Gastroesophageal sphincter (tissue), 4 donors: ENCODE results near the gene NAALADL2. TPM values are rescaled to one million over a fixed set of nuclear protein-coding genes. Genes with fewer than 3 reads are reported as not detected.

Source experiments
- ATAC-seq: fragments of 150-250 bp; one replicate; pipeline ENCODE4 v1.9.1; 2016; ENCODE audit warnings: mild to moderate bottlenecking, moderate library complexity
- H3K27ac ChIP-seq, 4 donors: fragments of 200-600 bp; sonication (generic) in 3 of 4; 1 replicate in 3 of 4; 2 replicates in 1 of 4; pipeline ENCODE4 v1.5.1; 2016 to 2019
- H3K27me3 ChIP-seq: fragments of 200-600 bp; sonication (generic); one replicate; pipeline ENCODE4 v1.5.1; 2019
- H3K36me3 ChIP-seq, 2 donors: fragments of 200-600 bp; sonication (generic); one replicate each; pipeline ENCODE4 v1.5.1; 2019; ENCODE audit warnings: control low read depth in 1 of 2
- H3K4me1 ChIP-seq, 3 donors: fragments of 200-600 bp; sonication (generic); 1 replicate in 2 of 3; 2 replicates in 1 of 3; pipeline ENCODE4 v1.5.1; 2016 to 2019; ENCODE audit warnings: control low read depth in 2 of 3
- H3K4me3 ChIP-seq, 2 donors: fragments of 200-600 bp; sonication (generic); one replicate each; pipeline ENCODE4 v1.5.1; 2019; ENCODE audit warnings: mild to moderate bottlenecking in 1 of 2, moderate library complexity in 1 of 2
- H3K9me3 ChIP-seq, 3 donors: fragments of 200-600 bp; sonication (generic); one replicate each; pipeline ENCODE4 v1.5.1; 2017 to 2019; ENCODE audit warnings: control low read depth in 2 of 3
- EP300 ChIP-seq: sonication (generic); formaldehyde crosslinking; IDR thresholded peaks from one replicate; pipeline ENCODE4 v1.6.1; 2017; ENCODE audit warnings: antibody characterized with exemption, mild to moderate bottlenecking
- POLR2A ChIP-seq, 2 donors: fragments of 450-650 bp; IDR thresholded peaks; one replicate each; pipeline ENCODE4 v1.6.1; 2017; ENCODE audit warnings: antibody characterized with exemption in 2 of 2, mild to moderate bottlenecking in 2 of 2, moderate library complexity in 1 of 2
- POLR2AphosphoS5 ChIP-seq: sonication (generic); formaldehyde crosslinking; IDR thresholded peaks from one replicate; pipeline ENCODE4 v1.6.1; 2017; ENCODE audit warnings: antibody characterized with exemption
- WGBS, 2 donors: methylation state at CpG; one replicate each; pipeline ENCODE4 v1.1.5; 2018; ENCODE audit warnings: low coverage in 1 of 2; 5-methylcytosine and 5-hydroxymethylcytosine counted together
- total RNA-seq, 4 donors: library from RNA; depleted of rRNA; stranded (reverse); fragments of >200 nt; gene quantifications; one replicate each; pipeline ENCODE4 v1.1.0, GENCODE V29; 2016
- TF ChIP-seq, protein P1 (sequence below), 4 experiments: fragments of 200-600 bp in 2 of 4; fragments of 450-650 bp in 2 of 4; sonication (generic) in 1 of 4; IDR thresholded peaks; one replicate each; pipeline ENCODE4 v1.5.1; 2017 to 2019; ENCODE audit warnings: antibody characterized with exemption in 4 of 4, mild to moderate bottlenecking in 2 of 4, moderate library complexity in 2 of 4

Gene NAALADL2
- total RNA-seq, 4 donors from 2014 or later = 3.1 to 7.4 (median 6.2) TPM

DNA sequence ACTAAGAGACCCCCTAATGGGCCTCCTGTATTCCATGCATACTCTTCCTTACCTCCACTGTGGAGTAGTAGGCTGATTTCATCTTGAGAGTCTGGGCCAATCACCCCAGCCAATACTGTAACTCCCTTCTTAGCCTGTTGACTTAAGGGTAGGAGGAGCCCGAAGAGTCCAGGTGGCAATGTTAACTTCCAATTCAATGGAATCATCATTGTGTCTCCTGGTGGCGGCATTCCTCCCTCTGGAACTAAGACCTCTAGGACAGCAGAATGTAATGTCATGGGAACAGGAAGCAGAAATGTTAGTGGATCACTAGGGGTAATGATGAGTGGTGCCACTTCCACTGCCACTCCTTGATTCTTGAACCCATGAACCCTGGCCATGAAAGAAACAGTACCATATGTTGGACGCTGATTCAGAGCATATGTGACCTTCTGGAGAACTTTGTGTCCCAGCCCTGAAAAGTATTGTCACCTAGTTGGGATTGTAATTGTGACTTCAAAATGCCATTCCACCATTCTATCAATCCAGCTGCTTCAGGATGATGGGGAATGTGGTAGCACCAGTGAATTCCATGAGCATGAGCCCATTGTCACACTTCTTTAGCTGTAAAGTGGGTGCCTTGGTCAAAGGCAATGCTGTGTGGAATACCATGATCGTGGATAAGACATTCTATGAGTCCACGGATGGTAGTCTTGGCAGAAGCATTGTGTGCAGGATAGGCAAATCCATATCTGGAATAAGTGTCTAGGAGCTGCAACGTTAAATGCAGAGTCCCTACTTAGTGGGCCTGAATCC, 24.9 kb downstream of the NAALADL2 start:
- no peaks in the 10 kb centered on the region for H3K4me1 ChIP-seq
- no peaks in the 10 kb centered on the region for H3K36me3 ChIP-seq
- H3K9me3 ChIP-seq = no peaks in the 10 kb centered on the region
- no peak for ATAC-seq
- no peaks in the 10 kb centered on the region for H3K27me3 ChIP-seq
- no peak overlapping the region for H3K4me3 ChIP-seq
- H3K27ac ChIP-seq = no peak overlapping the region
- no peak for TF ChIP-seq EP300
- no peak for TF ChIP-seq POLR2A (IDR thresholded peaks at IDR 0.05)
- TF ChIP-seq, protein P1, sequence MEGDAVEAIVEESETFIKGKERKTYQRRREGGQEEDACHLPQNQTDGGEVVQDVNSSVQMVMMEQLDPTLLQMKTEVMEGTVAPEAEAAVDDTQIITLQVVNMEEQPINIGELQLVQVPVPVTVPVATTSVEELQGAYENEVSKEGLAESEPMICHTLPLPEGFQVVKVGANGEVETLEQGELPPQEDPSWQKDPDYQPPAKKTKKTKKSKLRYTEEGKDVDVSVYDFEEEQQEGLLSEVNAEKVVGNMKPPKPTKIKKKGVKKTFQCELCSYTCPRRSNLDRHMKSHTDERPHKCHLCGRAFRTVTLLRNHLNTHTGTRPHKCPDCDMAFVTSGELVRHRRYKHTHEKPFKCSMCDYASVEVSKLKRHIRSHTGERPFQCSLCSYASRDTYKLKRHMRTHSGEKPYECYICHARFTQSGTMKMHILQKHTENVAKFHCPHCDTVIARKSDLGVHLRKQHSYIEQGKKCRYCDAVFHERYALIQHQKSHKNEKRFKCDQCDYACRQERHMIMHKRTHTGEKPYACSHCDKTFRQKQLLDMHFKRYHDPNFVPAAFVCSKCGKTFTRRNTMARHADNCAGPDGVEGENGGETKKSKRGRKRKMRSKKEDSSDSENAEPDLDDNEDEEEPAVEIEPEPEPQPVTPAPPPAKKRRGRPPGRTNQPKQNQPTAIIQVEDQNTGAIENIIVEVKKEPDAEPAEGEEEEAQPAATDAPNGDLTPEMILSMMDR (IDR thresholded peaks at IDR 0.05) = no peak
- TF ChIP-seq POLR2AphosphoS5 = no peak
- WGBS, 2 donors = 73 to 91% methylated on average over 2 to 6 of the region's 6 CpGs

DNA sequence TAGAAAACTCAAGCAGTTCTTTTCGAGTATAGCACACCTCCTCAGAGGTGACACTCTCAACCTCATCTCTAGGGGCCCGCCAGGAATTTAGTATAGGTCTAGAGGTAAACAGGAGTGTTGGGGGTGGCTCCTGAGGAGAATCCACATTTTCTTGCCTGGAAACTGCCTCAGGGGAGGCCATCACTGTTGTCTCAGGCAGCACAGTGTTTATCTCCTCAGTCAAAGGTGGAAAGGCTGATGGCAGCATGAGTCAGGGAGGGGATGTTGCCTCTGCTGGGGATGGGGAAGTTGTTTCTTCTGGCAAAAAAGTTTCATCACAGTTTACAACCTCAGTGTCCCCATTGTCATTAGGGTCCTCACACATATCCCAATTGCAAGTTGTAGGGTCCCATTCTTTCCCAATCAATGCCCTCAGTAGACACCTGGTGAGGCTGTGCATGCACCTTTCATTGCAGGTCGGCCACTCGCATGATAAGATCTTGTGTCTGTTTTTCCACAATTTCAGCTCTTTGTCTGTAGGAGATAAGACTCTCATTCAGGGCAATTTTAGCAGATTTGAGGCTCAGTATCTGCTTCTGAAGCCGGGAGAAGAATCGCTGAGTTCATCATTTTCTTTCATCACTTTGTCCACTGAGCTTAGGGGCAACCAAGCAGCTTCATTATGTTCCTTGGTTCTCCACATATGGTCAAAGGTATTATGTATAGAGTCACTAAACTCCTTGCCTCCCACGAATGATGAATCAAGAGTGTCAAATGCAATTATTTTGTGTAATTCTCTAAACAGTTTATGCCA, 25.8 kb downstream of the NAALADL2 start:
- TF ChIP-seq POLR2A (IDR thresholded peaks at IDR 0.05) = no peak
- TF ChIP-seq, protein P1 (IDR thresholded peaks at IDR 0.05) = no peak
- TF ChIP-seq POLR2AphosphoS5 = no peak
- TF ChIP-seq EP300 = no peak
- Histone ChIP-seq H3K4me3 (no peak overlapping the region), H3K27ac (no peak overlapping the region), H3K36me3 (no peaks in the 10 kb centered on the region), H3K27me3 (no peaks in the 10 kb centered on the region), H3K9me3 (no peaks in the 10 kb centered on the region), H3K4me1 (no peaks in the 10 kb centered on the region)
- no peak for ATAC-seq
- WGBS, 2 donors = 81 to 98% methylated on average over 5 to 6 of the region's 7 CpGs

DNA sequence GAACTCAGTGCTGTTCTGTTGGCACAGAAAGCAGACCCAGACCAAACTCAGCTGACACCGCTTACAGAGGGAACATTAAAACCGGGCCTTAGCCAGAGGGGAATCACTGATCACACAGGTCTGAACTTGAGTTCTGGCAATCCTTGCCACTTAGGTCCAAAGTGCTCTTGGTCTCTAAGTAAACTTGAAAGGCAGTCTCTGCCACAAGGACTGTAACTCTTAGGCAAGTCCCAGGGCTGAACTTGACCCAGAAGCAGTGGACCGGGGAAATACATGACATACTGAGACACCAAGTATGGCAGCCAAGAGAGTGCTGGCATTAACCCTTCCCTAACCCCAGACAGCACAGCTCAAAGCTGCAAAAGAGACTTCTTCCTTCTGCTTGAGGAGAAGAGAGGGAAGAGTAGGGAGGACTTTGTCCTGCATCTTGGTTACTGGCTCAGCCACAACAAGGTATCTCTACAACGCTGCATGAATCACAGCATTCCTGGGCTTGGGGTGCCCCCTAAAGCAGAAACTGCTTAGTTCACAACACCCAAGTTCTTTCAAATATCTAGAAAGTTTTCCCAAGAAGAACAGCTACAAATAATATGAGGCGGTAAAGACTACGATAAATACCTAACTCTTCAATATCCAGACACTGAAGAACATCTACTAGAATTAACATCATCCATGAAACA, 32.5 kb downstream of the NAALADL2 start:
- H3K27ac ChIP-seq = no peak overlapping the region
- TF ChIP-seq POLR2AphosphoS5 (no peak), POLR2A (IDR thresholded peaks at IDR 0.05) (no peak), EP300 (no peak)
- TF ChIP-seq, protein P1 (IDR thresholded peaks at IDR 0.05) = no peak
- no peaks in the 10 kb centered on the region for H3K36me3 ChIP-seq
- H3K4me3 ChIP-seq = no peak overlapping the region
- no peak for ATAC-seq
- H3K9me3 ChIP-seq = no peaks in the 10 kb centered on the region
- no peaks in the 10 kb centered on the region for H3K27me3 ChIP-seq
- no peaks in the 10 kb centered on the region for H3K4me1 ChIP-seq
- WGBS, 2 donors = 60 to 96% methylated on average over 1 to 3 of the region's 6 CpGs

DNA sequence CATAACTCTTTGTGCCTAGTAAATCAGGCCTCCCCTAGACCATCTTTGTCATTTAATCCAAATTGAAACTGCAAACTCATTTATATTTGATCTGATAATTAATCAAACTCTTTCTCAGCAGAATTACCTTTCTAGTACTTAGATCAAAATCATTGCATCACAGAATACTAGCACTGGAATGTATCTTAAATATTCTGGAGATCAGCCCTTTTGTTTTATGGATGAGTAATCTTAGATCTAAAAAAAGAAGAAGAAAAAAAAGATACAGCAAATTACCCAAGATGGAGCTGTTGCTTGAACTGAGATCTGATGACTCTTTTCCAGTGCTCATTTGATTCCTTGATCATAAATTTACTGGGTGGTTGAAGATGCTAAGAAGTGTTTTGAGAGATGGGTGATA, 47.9 kb downstream of the NAALADL2 start:
- no peaks in the 10 kb centered on the region for H3K9me3 ChIP-seq
- TF ChIP-seq POLR2A (IDR thresholded peaks at IDR 0.05) (no peak), EP300 (no peak), POLR2AphosphoS5 (no peak)
- TF ChIP-seq, protein P1 (IDR thresholded peaks at IDR 0.05) = no peak
- no peaks in the 10 kb centered on the region for H3K27me3 ChIP-seq
- no peak overlapping the region for H3K4me3 ChIP-seq
- ATAC-seq = no peak
- no peak overlapping the region for H3K27ac ChIP-seq
- H3K36me3 ChIP-seq = no peaks in the 10 kb centered on the region
- peaks cover 0 to 7% (median 0%) of the 10 kb centered on the region in 3 donors for H3K4me1 ChIP-seq
